Activated T-helper 2 cell treated with anti-CD3 and anti-CD28 coated beads, Interferon-gamma antibody, Interleukin-2, Interleukin-4, amounts not matched to agents 10 μg/mL and 5 μg/mL and 100 μg/mL, durations not matched to agents 14 hours and 24 hours and 36 hours (primary cell): ENCODE data around the gene DENND1A. TPM values are rescaled to one million over a fixed set of nuclear protein-coding genes. Genes with fewer than 3 reads are reported as not detected.
"Not testable (repeated sequence)": the region's sequence is repeated elsewhere in the genome, so short reads cannot be mapped to it uniquely, and the experiment has no call there.

Source experiments
- DNase-seq: peaks from one replicate; pipeline ENCODE4 v3.0.0; 2021; ENCODE audit warnings: low spot score
- H3K27ac Mint-ChIP-seq: one replicate; pipeline ENCODE4 v1.8.0; 2021; ENCODE audit warnings: mixed read lengths
- H3K27me3 Mint-ChIP-seq: one replicate; pipeline ENCODE4 v1.8.0; 2021; ENCODE audit warnings: low read depth, mixed read lengths
- H3K36me3 Mint-ChIP-seq: one replicate; pipeline ENCODE4 v1.8.0; 2021; ENCODE audit warnings: low read depth, mixed read lengths
- H3K4me1 Mint-ChIP-seq: one replicate; pipeline ENCODE4 v1.8.0; 2021; ENCODE audit warnings: low read depth, mixed read lengths
- H3K4me3 Mint-ChIP-seq: one replicate; pipeline ENCODE4 v1.8.0; 2021; ENCODE audit warnings: low read depth, mild to moderate bottlenecking, moderate library complexity, mixed read lengths
- H3K9me3 Mint-ChIP-seq: one replicate; pipeline ENCODE4 v1.8.0; 2021; ENCODE audit warnings: mixed read lengths
- intact Hi-C: fragments of 100-400 bp; cut with micrococcal nuclease; formaldehyde crosslinking; loops from one replicate; pipeline ENCODE4 v1.15.1; 2023
- total RNA-seq: library from RNA; stranded (reverse); gene quantifications from 2 replicates; pipeline ENCODE4 v1.2.3, GENCODE V29; 2022

Gene DENND1A
- total RNA-seq, 1 donor from 2014 or later, result 20.0 TPM

GRCh38 chr9:123925161-123925560, 4.8 kb downstream of the DENND1A start:
- intact Hi-C loops, result loop anchor here (5.0 to 10.0 kb wide), 3 partner anchors 70 to 380 kb away; no protein-coding TSS in a partner anchor
- H3K27ac Mint-ChIP-seq, result no peak overlapping the region
- no peak overlapping the region for H3K4me3 Mint-ChIP-seq
- H3K36me3 Mint-ChIP-seq, result peaks cover 15% of the 10 kb centered on the region
- no peaks in the 10 kb centered on the region for H3K27me3 Mint-ChIP-seq
- H3K4me1 Mint-ChIP-seq, result peaks cover 27% of the 10 kb centered on the region
- H3K9me3 Mint-ChIP-seq, result peaks cover 18% of the 10 kb centered on the region
- no peak for DNase-seq

GRCh38 chr9:123924727-123925126, 5.2 kb downstream of the DENND1A start:
- Mint-ChIP-seq H3K4me3 (no peak overlapping the region), H3K4me1 (peaks cover 27% of the 10 kb centered on the region), H3K9me3 (peaks cover 18% of the 10 kb centered on the region), H3K36me3 (peaks cover 15% of the 10 kb centered on the region), H3K27ac (no peak overlapping the region), H3K27me3 (no peaks in the 10 kb centered on the region)
- intact Hi-C loops, result loop anchor here (5.0 to 10.0 kb wide), 3 partner anchors 70 to 380 kb away; no protein-coding TSS in a partner anchor
- DNase-seq, result no peak

- intact Hi-C loops, result loop anchor here (10.0 kb wide), 2 partner anchors 71 to 379 kb away; no protein-coding TSS in a partner anchor
- no peak for DNase-seq
- no peak overlapping the region for H3K4me3 Mint-ChIP-seq
- no peak overlapping the region for H3K27ac Mint-ChIP-seq
- peaks cover 24% of the 10 kb centered on the region for H3K4me1 Mint-ChIP-seq
- H3K36me3 Mint-ChIP-seq, result peaks cover 15% of the 10 kb centered on the region
- H3K27me3 Mint-ChIP-seq, result no peaks in the 10 kb centered on the region
- H3K9me3 Mint-ChIP-seq, result peaks cover 18% of the 10 kb centered on the region
These were observed 6.0 kb downstream of the DENND1A start for GRCh38 chr9:123923884-123924283.

GRCh38 chr9:123923377-123923776, 6.5 kb downstream of the DENND1A start:
- no peak for DNase-seq
- Mint-ChIP-seq H3K36me3 (peaks cover 15% of the 10 kb centered on the region), H3K27ac (no peak overlapping the region), H3K4me3 (no peak overlapping the region), H3K9me3 (peaks cover 18% of the 10 kb centered on the region), H3K27me3 (no peaks in the 10 kb centered on the region), H3K4me1 (peaks cover 19% of the 10 kb centered on the region)
- intact Hi-C loops, result loop anchor here (10.0 kb wide), 2 partner anchors 71 to 379 kb away; no protein-coding TSS in a partner anchor

GRCh38 chr9:123922911-123923310, 7.0 kb downstream of the DENND1A start:
- Mint-ChIP-seq H3K4me1 (peaks cover 15% of the 10 kb centered on the region), H3K27ac (no peak overlapping the region), H3K4me3 (no peak overlapping the region), H3K27me3 (no peaks in the 10 kb centered on the region), H3K9me3 (peaks cover 18% of the 10 kb centered on the region), H3K36me3 (peaks cover 14% of the 10 kb centered on the region)
- intact Hi-C loops, result loop anchor here (10.0 kb wide), 2 partner anchors 72 to 378 kb away; no protein-coding TSS in a partner anchor
- DNase-seq, result no peak

GRCh38 chr9:123922431-123922830, 7.5 kb downstream of the DENND1A start:
- DNase-seq, result no peak
- intact Hi-C loops, result loop anchor here (10.0 kb wide), 2 partner anchors 72 to 378 kb away; no protein-coding TSS in a partner anchor
- peaks cover 18% of the 10 kb centered on the region for H3K9me3 Mint-ChIP-seq
- no peak overlapping the region for H3K27ac Mint-ChIP-seq
- H3K27me3 Mint-ChIP-seq, result no peaks in the 10 kb centered on the region
- no peak overlapping the region for H3K4me3 Mint-ChIP-seq
- peaks cover 10% of the 10 kb centered on the region for H3K4me1 Mint-ChIP-seq
- peaks cover 10% of the 10 kb centered on the region for H3K36me3 Mint-ChIP-seq

GRCh38 chr9:123914517-123915196, 15.3 kb downstream of the DENND1A start:
- Mint-ChIP-seq H3K27me3 (no peaks in the 10 kb centered on the region), H3K9me3 (no peaks in the 10 kb centered on the region), H3K36me3 (no peaks in the 10 kb centered on the region), H3K4me1 (peaks cover 5% of the 10 kb centered on the region), H3K4me3 (no peak overlapping the region), H3K27ac (no peak overlapping the region)
- intact Hi-C loops, result no loop called here
- no peak for DNase-seq

- Mint-ChIP-seq H3K36me3 (no peaks in the 10 kb centered on the region), H3K4me3 (no peak overlapping the region), H3K27ac (no peak overlapping the region), H3K9me3 (peaks cover 4% of the 10 kb centered on the region), H3K27me3 (no peaks in the 10 kb centered on the region), H3K4me1 (peaks cover 5% of the 10 kb centered on the region)
- intact Hi-C loops, result no loop called here
- DNase-seq, result no peak
These were observed 17.6 kb downstream of the DENND1A start for GRCh38 chr9:123912167-123912897.

GRCh38 chr9:123911024-123911423, 18.9 kb downstream of the DENND1A start:
- Mint-ChIP-seq H3K4me3 (no peak overlapping the region), H3K9me3 (peaks cover 4% of the 10 kb centered on the region)

GRCh38 chr9:123909192-123909591, 20.7 kb downstream of the DENND1A start:
- intact Hi-C loops, H3K4me3 Mint-ChIP-seq, H3K27me3 Mint-ChIP-seq, H3K27ac Mint-ChIP-seq, H3K9me3 Mint-ChIP-seq, H3K4me1 Mint-ChIP-seq, H3K36me3 Mint-ChIP-seq, DNase-seq: not testable (repeated sequence)

More at GRCh38 chr9:123911024-123911423, 18.9 kb downstream of the DENND1A start:
- intact Hi-C loops, result no loop called here
- no peak overlapping the region for H3K27ac Mint-ChIP-seq
- no peaks in the 10 kb centered on the region for H3K27me3 Mint-ChIP-seq
- peaks cover 5% of the 10 kb centered on the region for H3K4me1 Mint-ChIP-seq
- H3K36me3 Mint-ChIP-seq, result no peaks in the 10 kb centered on the region
- DNase-seq, result no peak

- intact Hi-C loops, result not testable (repeated sequence)
These were observed 26.4 kb downstream of the DENND1A start for GRCh38 chr9:123903550-123903949.

GRCh38 chr9:123894822-123895221, 35.1 kb downstream of the DENND1A start:
- H3K36me3 Mint-ChIP-seq, result no peaks in the 10 kb centered on the region
- no peaks in the 10 kb centered on the region for H3K27me3 Mint-ChIP-seq
- intact Hi-C loops, result no loop called here
- no peaks in the 10 kb centered on the region for H3K9me3 Mint-ChIP-seq
- no peak overlapping the region for H3K27ac Mint-ChIP-seq
- DNase-seq, result no peak
- peaks cover 5% of the 10 kb centered on the region for H3K4me1 Mint-ChIP-seq
- no peak overlapping the region for H3K4me3 Mint-ChIP-seq

More at GRCh38 chr9:123903550-123903949, 26.4 kb downstream of the DENND1A start:
- not testable (repeated sequence) for DNase-seq, H3K4me1 Mint-ChIP-seq, H3K9me3 Mint-ChIP-seq, H3K27ac Mint-ChIP-seq, H3K27me3 Mint-ChIP-seq, H3K4me3 Mint-ChIP-seq, H3K36me3 Mint-ChIP-seq
